Ishikawa (cell line): Measurements from ENCODE around the gene ADAMTS13.

ENCODE experiments used
- CEBPB ChIP-seq: IDR thresholded peaks from 2 replicates; pipeline ENCODE4 v1.6.1; 2012
- EP300 ChIP-seq: IDR thresholded peaks from 2 replicates; pipeline ENCODE4 v1.6.1; 2012; ENCODE audit warnings: borderline replicate concordance
- NFIC ChIP-seq: IDR thresholded peaks from 2 replicates; pipeline ENCODE4 v1.6.1; 2012
- RAD21 ChIP-seq: IDR thresholded peaks from 2 replicates; pipeline ENCODE4 v1.6.1; 2012; ENCODE audit warnings: low read depth
- TF ChIP-seq, protein P1 (sequence below): IDR thresholded peaks from 2 replicates; pipeline ENCODE4 v1.6.1; 2012; ENCODE audit warnings: low read depth, mild to moderate bottlenecking

DNA sequence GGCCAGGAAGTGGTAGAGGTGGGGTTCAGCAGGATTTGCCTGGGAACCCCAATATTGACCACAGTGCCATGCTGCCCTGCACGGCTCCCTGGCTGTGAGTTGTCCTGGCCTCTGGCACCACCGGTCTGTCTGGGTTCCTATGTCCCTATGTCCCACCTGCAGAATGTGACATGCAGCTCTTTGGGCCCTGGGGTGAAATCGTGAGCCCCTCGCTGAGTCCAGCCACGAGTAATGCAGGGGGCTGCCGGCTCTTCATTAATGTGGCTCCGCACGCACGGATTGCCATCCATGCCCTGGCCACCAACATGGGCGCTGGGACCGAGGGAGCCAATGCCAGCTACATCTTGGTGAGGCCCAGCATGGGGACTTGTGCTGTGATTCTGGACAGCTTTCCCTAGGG is 35.6 kb downstream of the ADAMTS13 start:
- TF ChIP-seq CEBPB (no peak), EP300 (no peak), NFIC (no peak), RAD21 (no peak)
- TF ChIP-seq, protein P1, sequence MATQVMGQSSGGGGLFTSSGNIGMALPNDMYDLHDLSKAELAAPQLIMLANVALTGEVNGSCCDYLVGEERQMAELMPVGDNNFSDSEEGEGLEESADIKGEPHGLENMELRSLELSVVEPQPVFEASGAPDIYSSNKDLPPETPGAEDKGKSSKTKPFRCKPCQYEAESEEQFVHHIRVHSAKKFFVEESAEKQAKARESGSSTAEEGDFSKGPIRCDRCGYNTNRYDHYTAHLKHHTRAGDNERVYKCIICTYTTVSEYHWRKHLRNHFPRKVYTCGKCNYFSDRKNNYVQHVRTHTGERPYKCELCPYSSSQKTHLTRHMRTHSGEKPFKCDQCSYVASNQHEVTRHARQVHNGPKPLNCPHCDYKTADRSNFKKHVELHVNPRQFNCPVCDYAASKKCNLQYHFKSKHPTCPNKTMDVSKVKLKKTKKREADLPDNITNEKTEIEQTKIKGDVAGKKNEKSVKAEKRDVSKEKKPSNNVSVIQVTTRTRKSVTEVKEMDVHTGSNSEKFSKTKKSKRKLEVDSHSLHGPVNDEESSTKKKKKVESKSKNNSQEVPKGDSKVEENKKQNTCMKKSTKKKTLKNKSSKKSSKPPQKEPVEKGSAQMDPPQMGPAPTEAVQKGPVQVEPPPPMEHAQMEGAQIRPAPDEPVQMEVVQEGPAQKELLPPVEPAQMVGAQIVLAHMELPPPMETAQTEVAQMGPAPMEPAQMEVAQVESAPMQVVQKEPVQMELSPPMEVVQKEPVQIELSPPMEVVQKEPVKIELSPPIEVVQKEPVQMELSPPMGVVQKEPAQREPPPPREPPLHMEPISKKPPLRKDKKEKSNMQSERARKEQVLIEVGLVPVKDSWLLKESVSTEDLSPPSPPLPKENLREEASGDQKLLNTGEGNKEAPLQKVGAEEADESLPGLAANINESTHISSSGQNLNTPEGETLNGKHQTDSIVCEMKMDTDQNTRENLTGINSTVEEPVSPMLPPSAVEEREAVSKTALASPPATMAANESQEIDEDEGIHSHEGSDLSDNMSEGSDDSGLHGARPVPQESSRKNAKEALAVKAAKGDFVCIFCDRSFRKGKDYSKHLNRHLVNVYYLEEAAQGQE: no peak
